Measurements from ENCODE around the gene NRIP1.

The NRIP1 gene

GRCh38 chr21:15004721-15005370 lies 60.0 kb downstream of the NRIP1 start:
- no peak for TF ChIP-seq CTCF (IDR thresholded peaks at IDR 0.05; ENCODE audit: insufficient read depth, low read depth, low read length, missing control alignments)
- DNase-seq (ENCODE audit: low read depth) = peak; percentile 54
- H3K4me3 ChIP-seq (ENCODE audit: low read length) = no peak overlapping the region

- H3K4me3 ChIP-seq (ENCODE audit: low read length) = no peak overlapping the region
- no peak for DNase-seq (ENCODE audit: low read depth)
- no peak for TF ChIP-seq CTCF (IDR thresholded peaks at IDR 0.05; ENCODE audit: insufficient read depth, low read depth, low read length, missing control alignments)
These were observed 61.2 kb downstream of the NRIP1 start for GRCh38 chr21:15003463-15004135.

GRCh38 chr21:15001857-15002606 lies 62.8 kb downstream of the NRIP1 start:
- TF ChIP-seq CTCF (IDR thresholded peaks at IDR 0.05; ENCODE audit: insufficient read depth, low read depth, low read length, missing control alignments) = no peak
- no peak for DNase-seq (ENCODE audit: low read depth)
- no peak overlapping the region for H3K4me3 ChIP-seq (ENCODE audit: low read length)

GRCh38 chr21:15001113-15001512 lies 63.7 kb downstream of the NRIP1 start:
- TF ChIP-seq CTCF (IDR thresholded peaks at IDR 0.05; ENCODE audit: insufficient read depth, low read depth, low read length, missing control alignments) = no peak
- H3K4me3 ChIP-seq (ENCODE audit: low read length) = no peak overlapping the region
- no peak for DNase-seq (ENCODE audit: low read depth)

- no peak overlapping the region for H3K4me3 ChIP-seq (ENCODE audit: low read length)
- TF ChIP-seq CTCF (IDR thresholded peaks at IDR 0.05; ENCODE audit: insufficient read depth, low read depth, low read length, missing control alignments) = no peak
- DNase-seq (ENCODE audit: low read depth) = no peak
These were observed 64.7 kb downstream of the NRIP1 start for GRCh38 chr21:15000081-15000480.

- no peak for TF ChIP-seq CTCF (IDR thresholded peaks at IDR 0.05; ENCODE audit: insufficient read depth, low read depth, low read length, missing control alignments)
- no peak overlapping the region for H3K4me3 ChIP-seq (ENCODE audit: low read length)
- no peak for DNase-seq (ENCODE audit: low read depth)
These were observed 66.0 kb downstream of the NRIP1 start for GRCh38 chr21:14998784-14999183.
